Bronchial epithelial cell (primary cell): Measurements from ENCODE around the gene PKHD1. TPM values are rescaled to one million over a fixed set of nuclear protein-coding genes. Genes with fewer than 3 reads are reported as not detected.
"Not testable (repeated sequence)": the region's sequence is repeated elsewhere in the genome, so short reads cannot be mapped to it uniquely, and the experiment has no call there.

ENCODE experiments used
- DNase-seq: peaks from one replicate; pipeline ENCODE4 v3.0.0-alpha.2; 2010; ENCODE audit warnings: low read depth
- FAIRE-seq: peaks from 2 replicates; lab custom pipeline; 2011; peaks lifted over from hg19 to GRCh38; lab: Jason Lieb, UNC
- H3K27me3 ChIP-seq: 2 replicates; pipeline ENCODE4 v1.5.1; 2011; ENCODE audit warnings: low read length; ENCODE audit not compliant: control insufficient read depth, insufficient read depth
- H3K36me3 ChIP-seq: 2 replicates; pipeline ENCODE4 v1.5.1; 2011; ENCODE audit warnings: low read length; ENCODE audit not compliant: control insufficient read depth, insufficient read depth
- H3K4me3 ChIP-seq: 2 replicates; pipeline ENCODE4 v1.5.1; 2011; ENCODE audit warnings: mild to moderate bottlenecking, low read depth, low read length, control low read depth
- total RNA-seq: library from RNA; depleted of rRNA; stranded (reverse); fragments of >200 nt; gene quantifications from 2 replicates; pipeline ENCODE4 v1.2.1, GENCODE V29; 2014
- TF ChIP-seq, protein P1 (sequence below): IDR thresholded peaks from 2 replicates; pipeline ENCODE4 v1.5.1; 2011; ENCODE audit warnings: mild to moderate bottlenecking, moderate library complexity, low read length, control low read depth, inconsistent platforms; ENCODE audit not compliant: insufficient read depth, severe bottlenecking

Gene PKHD1
- total RNA-seq, 1 donor from 2014 or later = not detected

DNA sequence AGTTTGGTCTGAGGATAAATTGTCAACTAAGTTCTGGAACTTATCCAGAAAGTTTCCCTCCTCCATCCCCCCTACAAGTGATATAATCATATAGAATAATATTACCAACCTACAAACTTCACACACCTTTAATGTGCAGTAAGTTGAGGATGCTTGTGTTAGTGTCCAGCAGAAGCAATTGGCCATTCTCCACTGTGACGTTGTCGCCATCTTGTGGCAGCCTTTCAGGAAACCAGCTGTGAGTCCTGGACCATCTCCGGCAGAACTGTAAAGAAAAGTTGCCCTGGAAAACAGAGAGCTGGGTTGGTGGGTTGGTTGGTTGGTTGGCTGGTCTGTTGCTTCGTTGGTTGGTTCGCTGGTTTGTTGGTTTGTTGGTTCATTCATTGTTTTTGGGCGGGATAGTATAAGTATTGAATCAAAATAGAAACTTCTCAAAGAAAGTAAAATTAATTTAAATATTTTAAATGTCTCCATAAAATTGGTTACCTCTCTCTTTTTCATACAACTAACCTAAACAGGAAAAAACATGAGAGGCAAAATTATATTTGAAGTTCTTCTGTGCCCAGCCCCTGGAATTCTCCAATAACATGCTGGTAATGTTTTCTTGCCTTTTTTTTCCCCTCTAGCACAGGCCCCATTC lies 127.5 kb downstream of the PKHD1 start:
- no peaks in the 10 kb centered on the region for H3K36me3 ChIP-seq
- TF ChIP-seq, protein P1, sequence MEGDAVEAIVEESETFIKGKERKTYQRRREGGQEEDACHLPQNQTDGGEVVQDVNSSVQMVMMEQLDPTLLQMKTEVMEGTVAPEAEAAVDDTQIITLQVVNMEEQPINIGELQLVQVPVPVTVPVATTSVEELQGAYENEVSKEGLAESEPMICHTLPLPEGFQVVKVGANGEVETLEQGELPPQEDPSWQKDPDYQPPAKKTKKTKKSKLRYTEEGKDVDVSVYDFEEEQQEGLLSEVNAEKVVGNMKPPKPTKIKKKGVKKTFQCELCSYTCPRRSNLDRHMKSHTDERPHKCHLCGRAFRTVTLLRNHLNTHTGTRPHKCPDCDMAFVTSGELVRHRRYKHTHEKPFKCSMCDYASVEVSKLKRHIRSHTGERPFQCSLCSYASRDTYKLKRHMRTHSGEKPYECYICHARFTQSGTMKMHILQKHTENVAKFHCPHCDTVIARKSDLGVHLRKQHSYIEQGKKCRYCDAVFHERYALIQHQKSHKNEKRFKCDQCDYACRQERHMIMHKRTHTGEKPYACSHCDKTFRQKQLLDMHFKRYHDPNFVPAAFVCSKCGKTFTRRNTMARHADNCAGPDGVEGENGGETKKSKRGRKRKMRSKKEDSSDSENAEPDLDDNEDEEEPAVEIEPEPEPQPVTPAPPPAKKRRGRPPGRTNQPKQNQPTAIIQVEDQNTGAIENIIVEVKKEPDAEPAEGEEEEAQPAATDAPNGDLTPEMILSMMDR = peak; percentile 91
- no peak for FAIRE-seq
- no peak overlapping the region for H3K4me3 ChIP-seq
- peak; percentile 69 for DNase-seq
- H3K27me3 ChIP-seq = no peaks in the 10 kb centered on the region

DNA sequence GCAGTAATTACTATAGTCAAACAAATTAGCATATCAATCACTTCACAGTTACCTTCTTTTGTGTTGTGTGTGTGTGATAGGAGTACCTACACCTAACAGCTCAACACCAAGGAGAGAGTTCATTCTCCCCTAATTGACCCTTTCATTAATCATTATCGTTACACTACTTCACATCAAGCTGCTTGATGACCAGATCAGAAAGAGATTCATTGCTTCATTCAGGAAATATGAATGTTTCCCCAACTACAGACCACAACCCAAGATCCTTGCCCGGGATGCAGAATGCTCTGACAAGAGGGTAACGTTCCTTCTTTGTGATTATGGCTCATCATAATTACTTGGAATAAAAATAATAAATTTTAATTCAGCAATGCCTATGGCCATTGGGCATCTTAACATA lies 132.7 kb downstream of the PKHD1 start:
- Histone ChIP-seq H3K4me3 (no peak overlapping the region), H3K27me3 (no peaks in the 10 kb centered on the region), H3K36me3 (no peaks in the 10 kb centered on the region)
- DNase-seq (no peak), FAIRE-seq (no peak)
- TF ChIP-seq, protein P1 = no peak

DNA sequence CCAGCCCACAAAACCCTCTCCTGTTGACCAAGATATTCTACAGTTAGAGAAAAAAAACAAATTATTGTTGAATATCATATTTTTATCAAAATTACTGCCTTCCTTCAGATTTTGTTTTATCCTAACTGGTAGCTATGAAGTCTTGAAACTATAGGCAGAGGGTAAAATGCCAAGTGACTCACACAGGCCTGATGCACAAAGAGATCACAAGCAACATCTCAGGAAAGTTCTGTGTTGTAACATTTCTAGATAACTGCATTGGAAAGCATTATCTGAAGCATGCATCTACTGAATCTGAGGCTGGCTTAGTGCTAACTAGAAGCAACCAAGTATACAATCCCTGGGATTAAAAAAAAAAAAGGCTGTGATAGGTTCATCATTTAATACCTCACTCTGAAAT lies 134.2 kb downstream of the PKHD1 start:
- H3K4me3 ChIP-seq = no peak overlapping the region
- FAIRE-seq (no peak), DNase-seq (peak; percentile 3)
- TF ChIP-seq, protein P1 = no peak
- H3K27me3 ChIP-seq = no peaks in the 10 kb centered on the region
- H3K36me3 ChIP-seq = no peaks in the 10 kb centered on the region

DNA sequence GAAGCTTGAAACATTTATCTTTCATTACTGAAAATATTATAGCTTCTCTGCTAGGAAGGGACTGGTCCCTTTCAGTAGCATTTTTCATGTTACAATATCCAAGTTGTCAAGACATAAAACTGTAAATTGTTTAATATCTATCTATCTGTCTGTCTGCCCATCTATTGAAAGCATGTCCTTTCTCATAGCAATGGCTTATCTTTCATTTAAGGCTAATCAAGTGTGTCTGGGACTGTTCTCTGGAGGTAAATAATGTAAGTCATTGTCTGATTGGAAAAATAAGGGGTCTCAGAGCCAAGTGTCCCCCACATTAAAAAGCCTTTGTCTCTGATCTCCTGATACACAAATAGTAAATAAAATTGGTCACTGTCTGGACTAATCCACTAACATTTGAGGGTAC lies 135.5 kb downstream of the PKHD1 start:
- DNase-seq (no peak), FAIRE-seq (no peak)
- Histone ChIP-seq H3K4me3 (no peak overlapping the region), H3K36me3 (no peaks in the 10 kb centered on the region), H3K27me3 (no peaks in the 10 kb centered on the region)
- TF ChIP-seq, protein P1 = no peak

DNA sequence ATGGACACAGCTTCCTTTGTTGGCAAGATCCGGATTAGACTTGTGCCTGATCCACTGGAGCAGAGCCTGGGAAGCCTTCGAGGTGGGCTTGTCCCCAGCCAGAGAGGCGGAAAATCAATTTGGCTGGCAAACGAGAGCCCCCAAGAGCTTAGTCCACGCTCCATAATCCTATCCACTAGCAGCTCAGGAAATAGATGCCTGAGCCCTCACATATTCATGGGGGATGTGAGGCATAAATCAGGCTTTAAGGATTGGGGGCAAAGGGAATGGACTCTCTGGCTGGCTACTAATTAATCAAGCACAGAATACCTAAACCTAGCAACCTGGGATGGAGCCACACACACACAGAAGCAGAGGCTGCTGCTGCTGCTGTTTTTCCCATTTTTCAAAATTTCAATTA lies 137.9 kb downstream of the PKHD1 start:
- no peaks in the 10 kb centered on the region for H3K36me3 ChIP-seq
- no peak overlapping the region for H3K4me3 ChIP-seq
- H3K27me3 ChIP-seq = no peaks in the 10 kb centered on the region
- TF ChIP-seq, protein P1 = no peak
- no peak for DNase-seq
- no peak for FAIRE-seq

DNA sequence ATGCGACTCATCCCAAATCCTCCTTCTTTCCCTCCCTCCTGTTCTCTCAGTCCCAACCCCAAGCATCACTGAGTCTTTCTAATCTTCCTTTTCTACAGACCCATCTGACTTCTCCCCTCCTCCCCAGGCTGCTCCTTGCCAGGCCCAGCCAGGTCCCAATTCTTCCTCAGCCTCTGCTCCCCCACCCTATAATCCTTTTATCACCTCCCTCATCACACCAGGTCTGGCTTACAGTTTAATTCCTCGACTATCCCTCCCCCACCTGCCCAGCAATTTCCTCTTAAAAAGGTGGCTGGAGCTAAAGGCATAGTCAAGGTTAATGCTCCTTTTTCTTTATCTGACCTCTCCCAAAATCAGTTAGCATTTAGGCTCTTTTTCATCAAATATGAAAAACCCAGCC lies 147.7 kb downstream of the PKHD1 start:
- H3K4me3 ChIP-seq, FAIRE-seq, H3K36me3 ChIP-seq, DNase-seq, H3K27me3 ChIP-seq: not testable (repeated sequence)
